IPS DF 6.9 (cell line): ENCODE results near the gene AIRE.
"Not testable (repeated sequence)": the region's sequence is repeated elsewhere in the genome, so short reads cannot be mapped to it uniquely, and the experiment has no call there.

Source experiments
- DNase-seq: peaks from one replicate; pipeline ENCODE4 v3.0.0-alpha.2; 2013; ENCODE audit warnings: low read depth, low spot score
- H3K27ac ChIP-seq: one replicate; pipeline ENCODE4 v1.5.1; 2013; ENCODE audit warnings: low read length, control low read depth
- H3K27me3 ChIP-seq: 2 replicates; pipeline ENCODE4 v1.6.1; 2013; ENCODE audit warnings: mild to moderate bottlenecking, low read length; ENCODE audit not compliant: control insufficient read depth, insufficient read depth
- H3K36me3 ChIP-seq: 2 replicates; pipeline ENCODE4 v1.6.1; 2013; ENCODE audit warnings: low read length; ENCODE audit not compliant: control insufficient read depth, insufficient read depth
- H3K4me1 ChIP-seq: 2 replicates; pipeline ENCODE4 v1.6.1; 2013; ENCODE audit warnings: low read length; ENCODE audit not compliant: control insufficient read depth, insufficient read depth
- H3K4me3 ChIP-seq: 2 replicates; pipeline ENCODE4 v1.5.1; 2013; ENCODE audit warnings: mild to moderate bottlenecking, low read length
- H3K9me3 ChIP-seq: 2 replicates; pipeline ENCODE4 v1.6.1; 2013; ENCODE audit warnings: low read length, inconsistent platforms; ENCODE audit not compliant: control insufficient read depth, insufficient read depth
- WGBS: extraction: QIAGEN DNeasy Blood & Tissue Kit; methylation state at CpG from one replicate; pipeline ENCODE4 v1.1.7; 2013; ENCODE audit warnings: mixed read lengths, missing lambda C conversion rate; ENCODE audit not compliant: insufficient read length, insufficient coverage; 5-methylcytosine and 5-hydroxymethylcytosine counted together

The AIRE gene

GRCh38 chr21:44267655-44268142 is 18.0 kb upstream of the AIRE start:
- H3K27ac ChIP-seq: no peak overlapping the region
- no CpG with 5 or more reads among the region's 19 CpGs for WGBS
- no peak for DNase-seq
- H3K4me1 ChIP-seq: peaks cover 3% of the 10 kb centered on the region; the same call in 1 of the 2 replicates
- H3K4me3 ChIP-seq: no peak overlapping the region
- H3K27me3 ChIP-seq: no peaks in the 10 kb centered on the region
- no peaks in the 10 kb centered on the region for H3K36me3 ChIP-seq
- H3K9me3 ChIP-seq: no peaks in the 10 kb centered on the region

- no CpG with 5 or more reads among the region's 8 CpGs for WGBS
- no peaks in the 10 kb centered on the region for H3K27me3 ChIP-seq
Measured at GRCh38 chr21:44269090-44269489, 16.6 kb upstream of the AIRE start.

GRCh38 chr21:44271558-44272283 is 14.0 kb upstream of the AIRE start:
- DNase-seq: no peak
- H3K27me3 ChIP-seq: no peaks in the 10 kb centered on the region
- H3K27ac ChIP-seq: no peak overlapping the region
- no peaks in the 10 kb centered on the region for H3K36me3 ChIP-seq
- no peaks in the 10 kb centered on the region for H3K4me1 ChIP-seq
- H3K9me3 ChIP-seq: no peaks in the 10 kb centered on the region
- no peak overlapping the region for H3K4me3 ChIP-seq
- no CpG with 5 or more reads among the region's 18 CpGs for WGBS

More at GRCh38 chr21:44269090-44269489, 16.6 kb upstream of the AIRE start:
- Histone ChIP-seq H3K4me3 (no peak overlapping the region), H3K36me3 (no peaks in the 10 kb centered on the region), H3K27ac (no peak overlapping the region), H3K4me1 (no peaks in the 10 kb centered on the region), H3K9me3 (no peaks in the 10 kb centered on the region)
- DNase-seq: no peak

- no peak for DNase-seq
- Histone ChIP-seq H3K9me3 (no peaks in the 10 kb centered on the region), H3K4me3 (no peak overlapping the region), H3K4me1 (no peaks in the 10 kb centered on the region), H3K27ac (no peak overlapping the region), H3K36me3 (no peaks in the 10 kb centered on the region), H3K27me3 (no peaks in the 10 kb centered on the region)
- no CpG with 5 or more reads among the region's 18 CpGs for WGBS
Measured at GRCh38 chr21:44272284-44272858, 13.3 kb upstream of the AIRE start.

GRCh38 chr21:44273046-44273445 is 12.6 kb upstream of the AIRE start:
- no peak for DNase-seq
- Histone ChIP-seq H3K27me3 (no peaks in the 10 kb centered on the region), H3K27ac (no peak overlapping the region), H3K4me3 (no peak overlapping the region), H3K36me3 (no peaks in the 10 kb centered on the region), H3K4me1 (no peaks in the 10 kb centered on the region), H3K9me3 (no peaks in the 10 kb centered on the region)
- WGBS: no CpG with 5 or more reads among the region's 7 CpGs

GRCh38 chr21:44275041-44275440 is 10.6 kb upstream of the AIRE start:
- H3K4me3 ChIP-seq: no peak overlapping the region
- no CpG with 5 or more reads among the region's 5 CpGs for WGBS
- no peaks in the 10 kb centered on the region for H3K9me3 ChIP-seq
- DNase-seq: no peak
- H3K4me1 ChIP-seq: no peaks in the 10 kb centered on the region
- no peak overlapping the region for H3K27ac ChIP-seq
- no peaks in the 10 kb centered on the region for H3K27me3 ChIP-seq
- no peaks in the 10 kb centered on the region for H3K36me3 ChIP-seq

GRCh38 chr21:44279354-44280260 is 6.1 kb upstream of the AIRE start:
- WGBS: no CpG with 5 or more reads among the region's 19 CpGs
- Histone ChIP-seq H3K4me3 (no peak overlapping the region), H3K4me1 (peaks cover 7% of the 10 kb centered on the region), H3K9me3 (no peaks in the 10 kb centered on the region), H3K27ac (no peak overlapping the region), H3K36me3 (no peaks in the 10 kb centered on the region; the same call in 1 of the 2 replicates), H3K27me3 (no peaks in the 10 kb centered on the region)
- DNase-seq: no peak

GRCh38 chr21:44281801-44282200 is 3.9 kb upstream of the AIRE start:
- Histone ChIP-seq H3K4me1 (peaks cover 7% of the 10 kb centered on the region), H3K27me3 (no peaks in the 10 kb centered on the region), H3K9me3 (no peaks in the 10 kb centered on the region), H3K36me3 (no peaks in the 10 kb centered on the region; the same call in 1 of the 2 replicates), H3K27ac (no peak overlapping the region), H3K4me3 (no peak overlapping the region)
- WGBS: no CpG with 5 or more reads among the region's 9 CpGs
- no peak for DNase-seq

- no CpG with 5 or more reads among the region's 9 CpGs for WGBS
- H3K9me3 ChIP-seq: no peaks in the 10 kb centered on the region
- no peaks in the 10 kb centered on the region; the same call in 1 of the 2 replicates for H3K36me3 ChIP-seq
- no peaks in the 10 kb centered on the region for H3K27me3 ChIP-seq
- H3K4me3 ChIP-seq: no peak overlapping the region
- DNase-seq: no peak
- H3K27ac ChIP-seq: no peak overlapping the region
- H3K4me1 ChIP-seq: peaks cover 7% of the 10 kb centered on the region
Measured at GRCh38 chr21:44282370-44282769, 3.3 kb upstream of the AIRE start.

GRCh38 chr21:44283211-44283785 is 2.4 kb upstream of the AIRE start:
- not testable (repeated sequence) for DNase-seq, H3K27me3 ChIP-seq, H3K4me1 ChIP-seq, H3K9me3 ChIP-seq, H3K4me3 ChIP-seq, H3K27ac ChIP-seq, H3K36me3 ChIP-seq
- no CpG with 5 or more reads among the region's 11 CpGs for WGBS
